DMS114 treated with DMSO at 0.1 percent for 48 hours (cell line): ENCODE results near the gene DCLK3.

Experiments
- DNase-seq: peaks from one replicate; lab custom pipeline; 2025; ENCODE audit not compliant: unreplicated experiment; lab: John Stamatoyannopoulos, UW

Gene DCLK3

DNA sequence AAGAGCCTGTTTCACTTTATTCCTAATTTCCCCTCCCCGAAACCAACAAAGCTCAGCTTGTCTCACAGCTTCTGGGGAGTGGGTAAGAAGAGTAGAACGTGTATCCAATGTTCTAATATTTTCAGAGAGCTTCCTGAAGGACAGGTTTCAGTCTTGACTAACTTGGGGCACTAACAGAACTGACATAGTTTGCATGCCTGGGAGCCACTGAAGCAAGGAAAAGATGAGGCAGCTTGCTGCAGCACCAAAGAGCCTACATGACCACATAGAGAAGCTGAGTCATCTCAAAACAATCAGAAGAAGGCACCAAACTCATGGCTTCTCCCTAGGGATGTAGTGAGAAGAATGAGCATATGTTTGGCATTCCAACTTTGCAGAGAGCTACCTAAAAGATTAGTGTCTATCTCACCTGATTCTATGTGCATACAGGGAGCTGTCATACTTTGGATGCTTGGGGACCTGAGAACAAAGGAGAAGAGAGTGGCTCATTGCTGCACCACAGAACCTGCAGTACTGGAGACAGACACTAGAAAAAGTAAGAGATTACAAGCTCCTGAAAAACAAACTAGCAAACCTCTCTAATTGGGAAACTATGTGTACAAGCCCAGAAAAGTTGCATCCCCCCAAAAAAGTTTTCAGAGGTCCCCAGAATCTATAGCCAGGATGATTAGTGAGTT is 86.9 kb downstream of the DCLK3 start:
- DNase-seq, result no peak

DNA sequence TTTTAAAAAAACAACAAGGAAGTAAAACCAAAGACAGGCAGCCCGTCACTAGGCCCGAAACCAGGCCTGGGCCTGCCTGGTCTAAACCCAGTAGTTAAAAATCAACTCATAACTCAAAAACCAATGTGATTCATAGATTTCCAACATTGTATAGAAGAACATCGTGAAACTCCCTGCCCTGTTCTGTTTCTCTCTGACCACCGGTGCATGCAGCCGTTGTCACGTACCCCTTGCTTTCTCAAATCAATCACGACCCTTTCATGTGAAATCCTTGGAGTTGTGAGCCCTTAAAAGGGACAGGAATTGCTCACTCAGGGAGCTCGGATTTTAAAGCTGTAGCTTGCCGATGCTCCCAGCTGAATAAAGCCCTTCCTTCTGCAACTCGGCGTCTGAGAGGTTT is 89.5 kb downstream of the DCLK3 start:
- DNase-seq, result no peak

DNA sequence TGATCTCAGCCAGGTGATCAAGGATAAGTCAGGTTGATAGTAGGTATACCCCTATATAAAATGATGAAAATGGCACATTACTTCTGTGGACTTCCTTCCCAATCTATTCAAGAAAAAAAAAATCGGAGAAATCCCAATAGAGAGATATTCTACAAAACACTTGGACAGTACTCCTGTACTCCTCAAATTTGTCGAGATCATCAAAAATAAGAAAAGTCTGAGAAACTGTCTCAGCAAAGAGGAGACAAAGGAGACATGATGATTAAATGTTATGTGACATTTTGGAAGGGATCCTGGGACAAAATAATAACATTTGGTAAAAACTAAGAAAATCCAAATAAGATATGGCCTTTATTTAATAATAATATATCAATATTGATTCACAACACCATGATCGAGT is 94.6 kb downstream of the DCLK3 start:
- DNase-seq, result no peak

DNA sequence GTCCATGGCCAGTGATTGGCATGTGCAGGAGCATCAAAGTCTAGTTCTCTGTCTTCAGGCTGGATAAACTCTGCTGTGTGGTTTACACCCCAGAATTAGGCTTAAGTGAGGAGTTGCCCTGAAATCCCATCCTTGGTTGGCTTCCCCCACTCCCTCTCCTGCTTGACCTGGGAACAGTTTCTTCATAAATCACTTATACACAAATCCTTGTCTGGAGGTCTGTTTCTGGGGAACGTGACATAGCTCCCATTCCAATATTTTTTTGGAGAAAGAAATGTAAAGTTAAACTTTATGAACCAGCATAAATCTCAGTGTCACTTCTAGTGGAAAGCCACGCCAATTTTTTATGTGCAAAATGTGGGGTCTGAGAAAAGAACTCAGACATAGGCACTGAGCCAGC is 98.2 kb downstream of the DCLK3 start:
- no peak for DNase-seq

DNA sequence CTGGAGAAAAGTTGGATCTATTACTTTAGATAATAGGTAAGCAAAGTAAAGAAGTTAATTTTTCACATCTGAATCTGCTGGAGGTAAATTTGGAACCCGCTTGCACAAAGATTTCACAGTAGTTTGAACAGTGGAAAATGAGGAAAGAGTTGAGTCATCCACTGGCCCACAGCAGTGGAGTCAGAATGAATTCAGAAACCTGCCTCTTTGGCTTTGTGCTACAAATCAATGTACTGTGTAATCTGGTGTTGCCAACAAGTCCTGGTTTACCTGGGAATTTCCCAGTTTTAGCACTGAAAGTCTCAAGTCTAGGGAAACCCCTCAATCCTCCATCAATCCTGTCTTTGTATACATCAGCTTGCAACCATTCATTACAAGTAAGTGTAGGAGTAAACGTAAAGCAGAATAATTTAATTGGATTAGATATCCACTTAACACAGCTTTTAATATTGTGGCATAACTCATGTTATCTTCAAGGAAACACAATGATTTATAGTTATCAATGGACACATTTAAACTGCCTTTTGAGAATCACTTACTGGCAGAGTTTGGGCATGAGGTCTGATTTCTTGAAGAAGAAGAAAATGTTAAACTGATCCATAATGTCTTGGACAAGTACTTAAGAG is 100.6 kb downstream of the DCLK3 start:
- DNase-seq, result no peak

DNA sequence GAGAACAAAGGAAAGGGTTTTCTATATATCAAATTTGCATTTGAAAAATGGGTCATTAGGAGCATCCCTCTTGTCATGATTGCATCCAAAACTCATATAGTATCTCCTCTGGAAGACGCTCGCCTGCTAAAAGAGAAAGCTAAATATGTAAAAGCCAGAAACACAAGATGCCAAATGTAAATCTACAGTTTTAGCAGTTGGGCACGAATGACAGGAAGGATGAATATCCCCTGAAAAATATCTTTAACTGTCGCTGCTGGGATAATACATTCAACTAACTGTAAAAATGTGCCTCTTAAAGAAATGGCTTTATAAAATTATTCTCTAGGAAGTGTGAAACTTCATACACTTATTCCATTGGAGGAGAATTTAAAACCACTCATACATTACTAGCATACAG is 101.7 kb downstream of the DCLK3 start:
- no peak for DNase-seq
